T47D (cell line): ENCODE results near the gene ECHS1.

Source experiments
- DNase-seq, 2 experiments: peaks; one replicate each; pipeline versions ENCODE4 v3.0.0 to v3.0.0-alpha.2; 2011 to 2012; ENCODE audit warnings: low read depth in 1 of 2, low spot score in 1 of 2
- JUND ChIP-seq: IDR thresholded peaks from 2 replicates; pipeline ENCODE4 v1.6.1; 2012; ENCODE audit warnings: low read depth
- in situ Hi-C: cut with HindIII; loops from 2 replicates; pipeline ENCODE4 v1.10.0; 2016; ENCODE audit warnings: low sequenced_read_pairs, low pct_unique_long_range_greater_than_20kb

The ECHS1 gene

GRCh38 chr10:133366751-133367150 lies 6.4 kb downstream of the ECHS1 start:
- in situ Hi-C loops: no loop called here

GRCh38 chr10:133366130-133366478 lies 7.0 kb downstream of the ECHS1 start:
- in situ Hi-C loops: no loop called here
- DNase-seq: no peak
- TF ChIP-seq JUND: no peak

More at GRCh38 chr10:133366751-133367150, 6.4 kb downstream of the ECHS1 start:
- no peak for TF ChIP-seq JUND
- DNase-seq: no peak

DNA sequence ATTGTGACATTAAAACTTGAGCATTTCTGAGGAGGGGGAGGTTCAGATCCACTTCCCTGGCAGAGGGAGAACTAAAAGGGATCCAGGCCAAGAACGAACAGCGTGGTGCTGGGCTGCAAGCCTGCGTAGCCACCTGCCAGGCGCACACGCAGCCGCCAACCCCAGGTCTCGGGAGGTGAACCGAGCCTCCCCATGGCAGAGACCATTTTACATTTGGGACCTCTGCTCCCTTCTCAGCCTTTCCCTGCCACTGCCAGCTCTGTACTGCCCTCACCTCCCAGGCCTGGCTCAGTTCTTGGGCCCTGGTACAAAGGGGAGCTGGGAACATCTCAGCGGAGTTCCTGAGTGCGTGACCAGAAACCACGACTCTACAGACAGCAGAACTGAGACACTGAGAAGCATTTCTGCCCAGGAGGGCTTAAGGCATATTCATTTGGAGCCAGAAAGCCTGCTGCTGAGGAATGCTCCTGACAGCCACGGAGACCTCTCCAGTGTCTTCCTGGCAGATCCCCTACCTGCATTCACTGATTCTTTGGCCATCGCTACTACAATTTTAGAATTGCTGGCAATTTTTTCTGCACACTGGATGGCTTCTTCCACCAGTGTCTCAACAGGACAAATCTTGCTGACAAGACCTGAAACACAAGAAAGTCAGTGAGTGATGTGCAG lies 7.6 kb downstream of the ECHS1 start:
- DNase-seq: no peak
- no peak for TF ChIP-seq JUND
- in situ Hi-C loops: no loop called here

- in situ Hi-C loops: no loop called here
- no peak for TF ChIP-seq JUND
- DNase-seq: no peak
These were observed 8.3 kb downstream of the ECHS1 start for GRCh38 chr10:133364645-133365431.

- TF ChIP-seq JUND: no peak
- in situ Hi-C loops: no loop called here
- no peak for DNase-seq
These were observed 10.3 kb downstream of the ECHS1 start for GRCh38 chr10:133362846-133363245.

GRCh38 chr10:133361773-133362441 lies 11.2 kb downstream of the ECHS1 start:
- TF ChIP-seq JUND: no peak
- DNase-seq: no peak
- in situ Hi-C loops: no loop called here

GRCh38 chr10:133361227-133361626 lies 11.9 kb downstream of the ECHS1 start:
- in situ Hi-C loops: no loop called here
- TF ChIP-seq JUND: no peak
- DNase-seq: no peak

DNA sequence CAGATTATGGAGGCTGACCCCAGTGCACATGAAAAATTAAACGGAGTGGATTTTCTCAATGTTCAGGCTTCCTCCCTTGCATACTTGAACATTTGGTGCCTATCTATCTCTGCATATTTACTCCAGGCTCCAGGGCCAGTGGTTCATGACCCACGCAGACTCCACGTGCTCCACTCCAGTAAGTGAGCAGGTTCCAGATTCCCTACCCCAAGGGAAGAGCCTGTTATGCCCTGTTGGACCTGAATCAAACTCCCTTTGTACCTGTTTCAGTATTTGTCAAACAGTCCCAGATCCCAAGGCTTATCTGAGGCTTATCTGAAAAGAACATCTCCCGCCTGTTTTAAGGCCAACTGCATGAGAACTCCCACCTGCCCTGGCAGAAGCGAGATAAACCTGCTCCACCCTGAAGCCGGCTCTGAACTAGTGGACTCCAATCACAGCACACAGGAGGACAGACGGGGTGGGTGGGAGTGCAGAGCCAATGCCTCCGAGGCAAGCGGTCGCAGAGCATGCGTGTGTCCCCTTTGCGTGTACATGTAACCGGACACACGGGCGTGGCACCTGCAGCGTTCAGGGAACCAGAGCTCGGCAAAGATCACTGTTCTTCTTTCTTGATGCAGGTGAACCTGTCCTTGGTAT lies 13.1 kb downstream of the ECHS1 start:
- no peak for DNase-seq
- in situ Hi-C loops: no loop called here
- no peak for TF ChIP-seq JUND

GRCh38 chr10:133359554-133359971 lies 13.6 kb downstream of the ECHS1 start:
- no peak for TF ChIP-seq JUND
- in situ Hi-C loops: no loop called here
- DNase-seq: peak in 1 of 2 experiments; percentile 31

DNA sequence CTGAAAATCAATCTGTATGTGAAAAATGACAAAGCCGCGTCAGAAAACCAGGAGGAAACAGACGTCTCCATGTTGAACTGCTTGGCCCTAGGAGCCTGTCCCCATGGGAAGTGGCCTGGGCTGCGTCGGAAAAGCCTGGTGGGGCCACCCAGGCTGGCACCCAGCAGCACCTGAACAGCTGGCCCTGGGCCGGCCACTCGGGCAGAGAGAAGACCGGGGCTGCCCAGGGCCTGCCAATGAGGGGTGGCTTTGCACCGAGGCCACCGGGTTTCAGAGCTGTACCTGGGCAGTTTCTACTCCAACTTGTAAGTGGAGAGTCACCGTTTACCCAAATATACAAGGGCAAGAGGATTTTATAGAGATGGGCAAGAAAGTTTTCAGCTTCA lies 14.2 kb downstream of the ECHS1 start:
- no peak for DNase-seq
- TF ChIP-seq JUND: no peak
- in situ Hi-C loops: no loop called here

DNA sequence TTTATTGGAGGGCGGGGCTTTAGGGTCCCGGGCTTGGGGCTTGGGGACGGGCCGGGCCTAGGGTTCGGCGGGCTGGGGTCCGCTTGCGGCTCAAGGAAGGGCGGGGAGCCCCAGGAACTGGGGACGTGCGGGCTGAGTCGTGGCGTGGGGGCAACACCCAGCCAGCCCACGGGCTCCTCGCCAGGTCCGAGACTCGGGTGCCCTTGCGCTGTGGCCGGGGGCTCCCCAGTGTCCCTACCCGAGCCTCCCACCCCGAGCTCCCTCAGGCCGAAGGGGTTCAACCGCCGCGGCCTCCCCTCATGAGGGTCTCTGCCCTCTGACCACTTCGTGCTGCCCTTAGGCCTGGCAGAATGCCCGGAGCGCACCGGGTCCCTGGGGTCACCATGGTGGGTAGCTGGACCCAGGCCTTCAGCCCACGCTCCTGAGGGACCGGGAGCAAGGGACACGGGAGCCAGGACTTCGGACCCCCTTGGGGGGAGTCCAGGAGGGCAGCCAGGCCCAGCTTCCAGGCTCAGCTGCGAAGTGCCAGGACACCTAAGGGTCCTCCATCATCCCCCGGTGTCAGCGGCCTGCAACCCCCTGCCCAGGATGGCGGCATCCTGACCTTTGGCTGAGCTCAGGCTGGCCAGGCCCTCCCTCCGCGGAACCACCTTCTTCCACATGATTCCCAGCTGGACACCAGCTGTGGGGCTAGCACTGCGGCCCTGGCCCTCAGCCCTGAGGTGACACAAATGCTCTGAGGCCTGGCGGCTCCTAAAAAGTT lies 14.8 kb downstream of the ECHS1 start:
- DNase-seq: no peak
- in situ Hi-C loops: no loop called here
- TF ChIP-seq JUND: no peak
